ENCODE measurements around the gene RHBDF1.

DNA sequence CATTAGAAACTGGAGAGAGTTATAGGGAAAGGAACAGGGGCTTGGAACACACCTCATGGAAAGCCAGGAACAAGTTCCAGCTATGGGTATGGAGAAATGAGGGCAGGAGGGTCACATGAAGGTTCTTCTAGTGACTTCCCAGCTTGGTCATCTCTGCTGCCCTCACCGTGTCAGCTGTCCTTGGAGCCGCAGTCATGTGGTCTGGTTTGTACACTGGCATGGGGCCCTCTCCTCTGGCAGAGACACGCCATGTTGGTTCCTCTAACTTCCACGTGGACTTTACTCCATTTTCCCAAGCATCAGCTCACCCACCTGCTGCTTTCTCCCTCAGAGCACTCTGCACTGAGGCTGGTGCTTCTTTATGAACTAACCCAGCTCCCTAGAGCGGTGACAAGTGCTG lies 31.9 kb upstream of the RHBDF1 start:
- TF ChIP-seq, protein P1, sequence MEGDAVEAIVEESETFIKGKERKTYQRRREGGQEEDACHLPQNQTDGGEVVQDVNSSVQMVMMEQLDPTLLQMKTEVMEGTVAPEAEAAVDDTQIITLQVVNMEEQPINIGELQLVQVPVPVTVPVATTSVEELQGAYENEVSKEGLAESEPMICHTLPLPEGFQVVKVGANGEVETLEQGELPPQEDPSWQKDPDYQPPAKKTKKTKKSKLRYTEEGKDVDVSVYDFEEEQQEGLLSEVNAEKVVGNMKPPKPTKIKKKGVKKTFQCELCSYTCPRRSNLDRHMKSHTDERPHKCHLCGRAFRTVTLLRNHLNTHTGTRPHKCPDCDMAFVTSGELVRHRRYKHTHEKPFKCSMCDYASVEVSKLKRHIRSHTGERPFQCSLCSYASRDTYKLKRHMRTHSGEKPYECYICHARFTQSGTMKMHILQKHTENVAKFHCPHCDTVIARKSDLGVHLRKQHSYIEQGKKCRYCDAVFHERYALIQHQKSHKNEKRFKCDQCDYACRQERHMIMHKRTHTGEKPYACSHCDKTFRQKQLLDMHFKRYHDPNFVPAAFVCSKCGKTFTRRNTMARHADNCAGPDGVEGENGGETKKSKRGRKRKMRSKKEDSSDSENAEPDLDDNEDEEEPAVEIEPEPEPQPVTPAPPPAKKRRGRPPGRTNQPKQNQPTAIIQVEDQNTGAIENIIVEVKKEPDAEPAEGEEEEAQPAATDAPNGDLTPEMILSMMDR (IDR thresholded peaks at IDR 0.05 in 4 of 5, conservative IDR thresholded peaks at IDR 0.05 in 1 of 5), result no peak
- no peak for TF ChIP-seq POLR2A (IDR thresholded peaks at IDR 0.05)
